HCT116 (cell line): ENCODE results near the gene FAXC. TPM values are rescaled to one million over a fixed set of nuclear protein-coding genes. Genes with fewer than 3 reads are reported as not detected.

Experiments
- ATAC-seq: fragments of 200-7000 bp; cut with Tn5 transposase; 2 replicates; pipeline ENCODE4 v1.9.1; 2020; ENCODE audit warnings: mild to moderate bottlenecking, moderate library complexity
- Bru-seq: library from RNA; stranded (reverse); fragments of 400-500 nt; gene quantifications from one replicate; lab custom pipeline; 2021; lab: Mats Ljungman, UMichigan
- BruChase-seq, 2 experiments: library from RNA; stranded (reverse); fragments of 400-500 nt; gene quantifications; one replicate each; lab custom pipeline; 2021; lab: Mats Ljungman, UMichigan
- BruUV-seq: library from RNA; stranded (reverse); fragments of 400-500 nt; replicated peaks from 2 replicates; lab custom pipeline; 2021; lab: Mats Ljungman, UMichigan
- CTCF ChIA-PET: fragments of 300-600 bp; sonication (Branson Sonifier 250); formaldehyde crosslinking; loops from one replicate; lab custom pipeline; 2021; ENCODE audit warnings: antibody characterized with exemption; lab: Charles Lee
- POLR2A ChIA-PET: fragments of 300-600, 350-600 bp; sonication (Branson Sonifier 250); formaldehyde crosslinking; loops from one replicate; lab custom pipeline; 2021; ENCODE audit warnings: antibody characterized with exemption; lab: Charles Lee
- RAD21 ChIA-PET, 2 experiments: fragments of 300-600 bp; sonication (Branson Sonifier 250); formaldehyde crosslinking; loops; one replicate each; lab custom pipeline; 2023; ENCODE audit warnings: low total read pairs in 2 of 2; ENCODE audit not compliant: uncharacterized antibody in 2 of 2, unreplicated experiment in 2 of 2, low non-redundant PET in 1 of 2; lab: Charles Lee
- DNase-seq: peaks from one replicate; pipeline ENCODE4 v3.0.0-alpha.2; 2010; ENCODE audit warnings: low read depth, low spot score
- H2AFZ ChIP-seq: fragments of 200-600 bp; shearing (Covaris generic), sonication (generic); 2 replicates; pipeline ENCODE4 v1.6.1; 2017; ENCODE audit warnings: low read depth, mixed run types, mixed read lengths, antibody characterized with exemption, low read length; ENCODE audit not compliant: poor library complexity, severe bottlenecking
- H3K27ac ChIP-seq: 2 replicates; pipeline ENCODE4 v1.5.1; 2012; ENCODE audit warnings: low read depth, low read length
- H3K27me3 ChIP-seq: fragments of 200-600 bp; sonication (generic); 2 replicates; pipeline ENCODE4 v1.6.1; 2016; ENCODE audit warnings: mixed run types, low read length, mixed read lengths; ENCODE audit not compliant: insufficient read depth
- H3K36me3 ChIP-seq, 2 experiments: fragments of 200-500 bp in 1 of 2; fragments of 200-600 bp in 1 of 2; sonication (Bioruptor generic) in 1 of 2; sonication (generic) in 1 of 2; 2 replicates each; pipeline versions ENCODE4 v1.5.1 to v1.6.1; 2014 to 2016; ENCODE audit warnings: low read length in 2 of 2, inconsistent platforms in 1 of 2, mixed read lengths in 1 of 2, mixed run types in 1 of 2; ENCODE audit not compliant: insufficient read depth in 2 of 2, control insufficient read depth in 1 of 2
- H3K4me1 ChIP-seq, 2 experiments: fragments of 200-600 bp in 1 of 2; sonication (generic) in 1 of 2; 2 replicates each; pipeline versions ENCODE4 v1.5.1 to v1.6.1; 2012 to 2017; ENCODE audit warnings: low read length in 2 of 2, inconsistent platforms in 1 of 2, mild to moderate bottlenecking in 1 of 2, mixed read lengths in 1 of 2, mixed run types in 1 of 2, moderate library complexity in 1 of 2; ENCODE audit not compliant: insufficient read depth in 2 of 2, control insufficient read depth in 1 of 2
- H3K4me2 ChIP-seq: fragments of 200-600 bp; sonication (generic); 2 replicates; pipeline ENCODE4 v1.6.1; 2017; ENCODE audit warnings: mixed run types, low read length, mixed read lengths
- H3K4me3 ChIP-seq, 2 experiments: fragments of 200-600 bp in 1 of 2; sonication (generic) in 1 of 2; replicated peaks in 1 of 2; 2 replicates each; pipeline ENCODE4 v1.5.1; 2011 to 2016; ENCODE audit warnings: low read length in 2 of 2, control low read depth in 1 of 2, low read depth in 1 of 2, mild to moderate bottlenecking in 1 of 2, mixed read lengths in 1 of 2, mixed run types in 1 of 2
- H3K79me2 ChIP-seq: fragments of 200-600 bp; sonication (generic); 2 replicates; pipeline ENCODE4 v1.6.1; 2017; ENCODE audit warnings: mild to moderate bottlenecking, mixed run types, low read length, moderate library complexity, mixed read lengths; ENCODE audit not compliant: insufficient read depth
- H3K9ac ChIP-seq: fragments of 200-600 bp; sonication (generic); 2 replicates; pipeline ENCODE4 v1.6.1; 2016; ENCODE audit warnings: low read length, mixed read lengths
- H3K9me2 ChIP-seq: fragments of 200-600 bp; sonication (generic), shearing (Covaris generic); 2 replicates; pipeline ENCODE4 v1.6.1; 2017; ENCODE audit warnings: mixed run types, mild to moderate bottlenecking, moderate library complexity; ENCODE audit not compliant: insufficient read depth
- H3K9me3 ChIP-seq, 2 experiments: fragments of 200-500 bp in 1 of 2; fragments of 200-600 bp in 1 of 2; sonication (Bioruptor generic) in 1 of 2; sonication (generic) in 1 of 2; 2 replicates each; pipeline ENCODE4 v1.6.1; 2014 to 2017; ENCODE audit warnings: low read length in 2 of 2, mixed read lengths in 2 of 2, inconsistent platforms in 1 of 2, low read depth in 1 of 2, mild to moderate bottlenecking in 1 of 2, mixed run types in 1 of 2, moderate library complexity in 1 of 2; ENCODE audit not compliant: control insufficient read depth in 1 of 2, insufficient read depth in 1 of 2
- H4K20me1 ChIP-seq: fragments of 200-600 bp; sonication (generic), shearing (Covaris generic); 2 replicates; pipeline ENCODE4 v1.6.1; 2017; ENCODE audit warnings: mixed run types, mild to moderate bottlenecking, moderate library complexity; ENCODE audit not compliant: insufficient read depth
- ATF3 ChIP-seq: IDR thresholded peaks from 2 replicates; pipeline ENCODE4 v1.6.1; 2012
- CBX3 ChIP-seq: IDR thresholded peaks from 2 replicates; pipeline ENCODE4 v1.6.1; 2012; ENCODE audit warnings: low read depth
- CEBPB ChIP-seq: IDR thresholded peaks from 2 replicates; pipeline ENCODE4 v1.6.1; 2012; ENCODE audit warnings: low read depth
- CTCF ChIP-seq, 3 experiments: fragments of 200-600 bp in 1 of 3; sonication (generic) in 1 of 3; IDR thresholded peaks in 2 of 3; conservative IDR thresholded peaks in 1 of 3; 2 replicates each; pipeline ENCODE4 v1.5.1; 2012 to 2017; ENCODE audit warnings: low read depth in 2 of 3, low read length in 2 of 3, antibody characterized with exemption in 1 of 3, borderline replicate concordance in 1 of 3, control low read depth in 1 of 3, mild to moderate bottlenecking in 1 of 3, mixed read lengths in 1 of 3, mixed run types in 1 of 3, moderate library complexity in 1 of 3; ENCODE audit not compliant: insufficient read depth in 1 of 3
- EGR1 ChIP-seq: IDR thresholded peaks from 2 replicates; pipeline ENCODE4 v1.6.1; 2012; ENCODE audit warnings: low read depth
- ELF1 ChIP-seq: IDR thresholded peaks from 2 replicates; pipeline ENCODE4 v1.6.1; 2012; ENCODE audit warnings: low read depth, borderline replicate concordance
- EZH2 ChIP-seq: fragments of 200-600 bp; sonication (generic); IDR thresholded peaks from 2 replicates; pipeline ENCODE4 v1.6.1; 2017; ENCODE audit warnings: antibody characterized with exemption, mixed run types
- EZH2phosphoT487 ChIP-seq: fragments of 200-600 bp; IDR thresholded peaks from 2 replicates; pipeline ENCODE4 v1.6.1; 2018; ENCODE audit warnings: antibody characterized with exemption, borderline replicate concordance
- FOSL1 ChIP-seq: IDR thresholded peaks from 2 replicates; pipeline ENCODE4 v1.6.1; 2012; ENCODE audit warnings: low read depth
- JUND ChIP-seq: IDR thresholded peaks from 2 replicates; pipeline ENCODE4 v1.6.1; 2012
- MAX ChIP-seq: IDR thresholded peaks from 2 replicates; pipeline ENCODE4 v1.6.1; 2012
- POLR2A ChIP-seq: IDR thresholded peaks from 2 replicates; pipeline ENCODE4 v1.7.0; 2011; ENCODE audit warnings: borderline replicate concordance; ENCODE audit not compliant: insufficient read depth, insufficient read length; ENCODE audit errors: extremely low read depth
- RAD21 ChIP-seq: IDR thresholded peaks from 2 replicates; pipeline ENCODE4 v1.6.1; 2012; ENCODE audit warnings: low read depth, mild to moderate bottlenecking
- SIN3A ChIP-seq: IDR thresholded peaks from 2 replicates; pipeline ENCODE4 v1.6.1; 2012; ENCODE audit warnings: low read depth
- SP1 ChIP-seq: IDR thresholded peaks from 2 replicates; pipeline ENCODE4 v1.6.1; 2012; ENCODE audit warnings: low read depth
- SRF ChIP-seq: IDR thresholded peaks from 2 replicates; pipeline ENCODE4 v1.6.1; 2012; ENCODE audit warnings: low read depth
- TCF7L2 ChIP-seq: IDR thresholded peaks from 2 replicates; pipeline ENCODE4 v1.7.0; 2011; ENCODE audit warnings: borderline replicate concordance, inconsistent platforms; ENCODE audit not compliant: insufficient read depth, insufficient read length; ENCODE audit errors: extremely low read depth
- YY1 ChIP-seq: IDR thresholded peaks from 2 replicates; pipeline ENCODE4 v1.6.1; 2011; ENCODE audit warnings: low read length, low read depth, moderate library complexity, mild to moderate bottlenecking; ENCODE audit not compliant: insufficient replicate concordance; ENCODE audit errors: extremely low read depth
- ZBTB33 ChIP-seq: IDR thresholded peaks from 2 replicates; pipeline ENCODE4 v1.6.1; 2011; ENCODE audit warnings: mild to moderate bottlenecking, low read length, moderate library complexity; ENCODE audit not compliant: insufficient replicate concordance; ENCODE audit errors: extremely low read depth
- ZFX ChIP-seq: fragments of 450-650 bp; IDR thresholded peaks from 2 replicates; pipeline ENCODE4 v1.6.1; 2017
- ZNF274 ChIP-seq: fragments of 200-500 bp; sonication (Bioruptor generic); IDR thresholded peaks from 2 replicates; pipeline ENCODE4 v1.6.1; 2014; ENCODE audit warnings: mild to moderate bottlenecking, low read depth, low read length, inconsistent platforms
- intact Hi-C: fragments of 100-400 bp; cut with micrococcal nuclease; formaldehyde crosslinking; loops from 2 replicates; pipeline ENCODE4 v1.10.0; 2022
- long read RNA-seq: library from polyadenylated mRNA; unstranded; transcript quantifications from one replicate; pipeline ENCODE4 v2.0.0, GENCODE V29; 2021; ENCODE audit not compliant: unreplicated experiment
- polyA plus RNA-seq: library from polyadenylated mRNA; unstranded; fragments of >200 nt; gene quantifications from 2 replicates; pipeline ENCODE4 v1.2.1, GENCODE V29; 2012; ENCODE audit warnings: missing spikeins
- total RNA-seq: library from RNA; stranded (reverse); gene quantifications from one replicate; pipeline ENCODE4 v1.2.1, GENCODE V29; 2021; ENCODE audit not compliant: unreplicated experiment

Gene FAXC
- total RNA-seq (4.7 TPM), Bru-seq, nascent RNA (percentile 42 among the genes with signal in this experiment), BruChase-seq, experiment 1, labeled RNA remaining after a 6-hour chase (percentile 30 among the genes with signal in this experiment), BruChase-seq, experiment 2, labeled RNA remaining after a 2-hour chase (percentile 36 among the genes with signal in this experiment)
- 1.7 and 2.1 TPM in 2 replicates for polyA plus RNA-seq
- long read RNA-seq, partial matches to known transcripts, result 2 of 8 reads
- long read RNA-seq, other reads (novel, unspliced or antisense), result 6 of 8 reads

GRCh38 chr6:99349171-99350141 lies at the start of gene FAXC:
FAXC (minus strand) TSS chr6:99349674; CDS start chr6:99349372, 302 bp downstream.
- peaks cover 8 to 21% of the 10 kb centered on the region in 2 experiments; a peak in 3 of 4 replicates for H3K4me1 ChIP-seq
- ATAC-seq (peak; percentile 91), DNase-seq (peak; percentile 16)
- ChIA-PET RAD21 (no interaction called here), POLR2A (interaction anchor here (0.8 to 1.4 kb wide), 2 partner anchors 44 to 193 kb away, joined by 3 to 4 read pairs; partner anchors contain the start of gene COQ3), CTCF (interaction anchor here (0.7 to 1.7 kb wide), 2 partner anchors 15 to 19 kb away, joined by 4 to 10 read pairs; no protein-coding TSS in a partner anchor)
- no peaks in the 10 kb centered on the region for H3K27me3 ChIP-seq
- no peaks in the 10 kb centered on the region for H3K9me2 ChIP-seq
- no peaks in the 10 kb centered on the region for H3K79me2 ChIP-seq
- H2AFZ ChIP-seq, result peak within 1 kb of the TSS; percentile 100
- intact Hi-C loops, result no loop called here
- peak within 1 kb of the TSS; percentile 89 for H3K4me2 ChIP-seq
- no peaks in the 10 kb centered on the region for H3K36me3 ChIP-seq
- BruUV-seq, result no TSS peak
- no peaks in the 10 kb centered on the region for H4K20me1 ChIP-seq
- no peaks in the 10 kb centered on the region for H3K9me3 ChIP-seq
- peak within 1 kb of the TSS; percentile 43; the same call in 1 of the 2 replicates for H3K27ac ChIP-seq
- peak within 1 kb of the TSS; percentile 59 for H3K9ac ChIP-seq
- H3K4me3 ChIP-seq, result peak within 1 kb of the TSS; percentile 51 to 67
- no peak for TF ChIP-seq JUND
- no peak for TF ChIP-seq POLR2A
- TF ChIP-seq TCF7L2, result peak; percentile 41
- TF ChIP-seq ZBTB33, result no peak
- TF ChIP-seq EZH2, result no peak
- no peak for TF ChIP-seq SP1
- TF ChIP-seq FOSL1, result no peak
- no peak for TF ChIP-seq EZH2phosphoT487
- TF ChIP-seq SRF, result no peak
- peak; percentile 51 for TF ChIP-seq RAD21
- TF ChIP-seq ZNF274, result no peak
- no peak for TF ChIP-seq ELF1
- TF ChIP-seq ZFX, result peak; percentile 93
- peak; percentile 14 to 41 (median 29); a peak in 3 of 6 replicates for TF ChIP-seq CTCF (IDR thresholded peaks at IDR 0.05 in 2 of 3, conservative IDR thresholded peaks at IDR 0.05 in 1 of 3; ENCODE audit: borderline replicate concordance in 1 of 3, insufficient read depth in 1 of 3, low read depth in 2 of 3, low read length in 2 of 3)
- no peak for TF ChIP-seq CEBPB
- no peak for TF ChIP-seq ATF3
- TF ChIP-seq MAX, result 0 out of 2 replicates have a peak, but pooled peaks have one; percentile 41
- no peak for TF ChIP-seq YY1
- no peak for TF ChIP-seq SIN3A
- TF ChIP-seq CBX3, result peak; percentile 39; the same call in 1 of the 2 replicates
- TF ChIP-seq EGR1, result peak; percentile 47; the same call in 1 of the 2 replicates
